Mesenteric fat pad (tissue), 1 donor: Measurements from ENCODE around the gene MCM3. TPM values are rescaled to one million over a fixed set of nuclear protein-coding genes. Genes with fewer than 3 reads are reported as not detected.

ENCODE experiments used
- DNase-seq: peaks from one replicate; pipeline ENCODE4 v3.0.0-alpha.2; 2020; ENCODE audit warnings: low spot score
- total RNA-seq: library from RNA; stranded (reverse); fragmentation: NEBNext Ultra II Directional; extraction: Animal tissue kit (Norgen Biotek cat#: 25700); gene quantifications from one replicate; pipeline ENCODE4 v1.2.1, GENCODE V29; 2021
- donor health status: DM: yes; HTN: yes; CAD: no.

Gene MCM3
- total RNA-seq, 1 donor from 2014 or later: 22.2 TPM

- DNase-seq: no peak
These were observed 29.7 kb downstream of the MCM3 start for GRCh38 chr6:52254731-52255378.

DNA sequence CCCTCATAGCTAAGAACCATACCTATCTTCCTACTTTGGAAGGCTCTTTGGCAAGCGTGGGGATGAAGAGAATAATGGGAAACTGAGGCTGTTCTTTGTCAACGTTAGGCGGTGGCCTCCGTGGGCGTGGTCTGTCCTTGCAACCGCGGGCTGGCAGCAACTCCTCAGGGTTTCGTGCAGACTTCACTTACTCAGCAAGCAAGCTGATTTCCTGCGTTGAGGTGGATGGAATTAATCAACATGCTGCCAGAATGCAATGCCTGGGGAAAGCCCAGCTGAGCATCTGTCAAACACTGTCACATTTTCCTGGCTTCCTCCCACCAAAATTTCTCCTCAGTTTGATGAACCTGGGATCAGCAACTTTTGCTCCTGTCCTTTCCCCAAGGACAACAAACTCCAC, 31.0 kb downstream of the MCM3 start:
- DNase-seq: no peak

DNA sequence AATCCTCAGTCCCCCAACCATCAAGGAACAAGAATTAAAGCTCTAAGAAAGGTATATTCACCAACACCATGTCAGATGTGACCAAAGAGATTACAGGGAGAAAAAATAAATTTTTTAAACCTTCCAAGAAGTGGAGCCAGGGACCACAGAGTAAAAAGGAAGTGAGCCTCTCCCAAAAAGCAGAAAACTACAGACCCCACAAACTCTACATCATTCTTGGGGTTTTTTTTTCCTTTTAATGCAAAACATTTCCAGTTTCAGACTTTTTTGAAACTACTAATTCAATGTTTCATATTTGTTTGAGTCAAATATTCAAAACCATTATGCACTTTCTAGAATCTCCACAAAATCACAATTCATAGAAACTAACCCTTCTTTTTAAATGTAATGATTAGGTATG, 33.4 kb downstream of the MCM3 start:
- DNase-seq: no peak

- DNase-seq: no peak
These were observed 35.5 kb downstream of the MCM3 start for GRCh38 chr6:52249078-52249477.

DNA sequence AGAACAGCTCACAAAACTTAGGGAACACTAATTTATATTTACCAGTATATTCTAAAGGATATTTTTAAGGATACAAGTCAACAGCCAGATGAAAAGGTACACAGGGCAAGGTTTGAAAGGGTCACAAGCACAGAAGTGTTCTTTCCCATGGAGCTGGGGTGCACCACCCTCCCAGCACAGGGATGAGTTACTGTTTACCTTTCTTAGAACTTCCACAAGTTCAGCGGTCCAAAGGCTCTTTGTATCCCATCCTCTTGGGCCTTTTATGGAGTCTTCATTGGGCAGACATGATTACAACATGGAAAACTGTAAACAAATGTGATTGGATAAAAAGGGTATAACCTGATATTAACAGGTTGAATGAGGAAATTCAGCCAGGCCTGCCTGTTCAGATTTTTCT, 39.1 kb downstream of the MCM3 start:
- DNase-seq: no peak

GRCh38 chr6:52244400-52244799, 40.1 kb downstream of the MCM3 start, which contains the start of gene IL17F:
TSS of gene IL17F (minus strand) at chr6:52244500. CDS start at chr6:52244429, 71 bp downstream.
- no peak for DNase-seq

DNA sequence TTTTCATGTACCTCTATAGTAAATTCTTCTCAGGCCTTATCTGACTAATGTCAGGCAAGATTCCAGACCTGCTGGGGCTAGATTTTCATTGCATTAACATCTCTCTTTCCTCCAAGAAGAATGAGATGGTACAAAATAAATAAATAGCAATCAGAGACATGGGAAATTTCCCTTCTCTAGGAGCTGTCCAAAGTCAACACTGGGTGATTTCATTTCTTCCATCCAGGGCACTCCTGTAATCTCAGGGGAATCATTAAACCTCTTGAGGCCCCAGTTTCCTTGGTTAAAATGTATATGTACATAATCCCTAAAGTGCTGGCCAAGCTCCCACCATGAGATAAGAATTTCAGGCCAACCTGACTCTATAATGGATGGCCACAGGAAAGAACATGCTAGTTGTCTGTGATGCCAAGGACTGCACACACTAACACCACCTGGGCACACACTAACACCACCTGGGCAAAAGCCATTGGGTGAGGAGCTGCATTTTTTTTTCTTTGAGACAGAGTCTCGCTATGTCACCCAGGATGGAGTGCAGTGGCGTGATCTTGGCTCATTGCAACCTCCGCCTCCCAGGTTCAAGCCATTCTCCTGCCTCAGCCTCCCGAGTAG, 41.2 kb downstream of the MCM3 start:
- no peak for DNase-seq

GRCh38 chr6:52241819-52242218, 42.7 kb downstream of the MCM3 start:
- no peak for DNase-seq

- DNase-seq: no peak
These were observed 50.3 kb downstream of the MCM3 start for GRCh38 chr6:52233975-52234823.

- no peak for DNase-seq
These were observed 51.5 kb downstream of the MCM3 start for GRCh38 chr6:52233005-52233404.

GRCh38 chr6:52231406-52232127, 53.0 kb downstream of the MCM3 start:
- DNase-seq: no peak

- no peak for DNase-seq
These were observed 53.9 kb downstream of the MCM3 start for GRCh38 chr6:52230685-52231084.

- DNase-seq: no peak
These were observed 57.0 kb downstream of the MCM3 start for GRCh38 chr6:52227495-52227894.

GRCh38 chr6:52221302-52221701, 63.2 kb downstream of the MCM3 start:
- DNase-seq: no peak

DNA sequence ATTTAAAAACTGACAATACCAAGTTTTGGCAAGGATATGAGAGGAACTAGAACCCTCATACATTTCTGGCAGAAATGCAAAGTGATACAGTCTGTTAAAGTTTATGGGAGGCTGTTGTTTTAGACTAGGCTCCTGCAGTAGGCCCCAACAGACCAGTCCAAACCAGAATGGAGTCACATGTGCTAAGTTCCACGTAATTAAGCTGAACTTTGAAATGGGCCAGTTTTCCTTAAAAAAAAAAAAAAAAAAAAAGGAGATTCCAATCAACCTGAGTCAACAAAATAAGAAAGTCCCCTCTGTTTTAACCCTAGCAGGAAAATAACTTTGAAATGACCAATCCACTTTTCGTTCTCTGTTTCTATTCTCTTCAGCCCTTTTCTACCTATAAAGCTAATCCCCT, 66.8 kb downstream of the MCM3 start:
- no peak for DNase-seq

DNA sequence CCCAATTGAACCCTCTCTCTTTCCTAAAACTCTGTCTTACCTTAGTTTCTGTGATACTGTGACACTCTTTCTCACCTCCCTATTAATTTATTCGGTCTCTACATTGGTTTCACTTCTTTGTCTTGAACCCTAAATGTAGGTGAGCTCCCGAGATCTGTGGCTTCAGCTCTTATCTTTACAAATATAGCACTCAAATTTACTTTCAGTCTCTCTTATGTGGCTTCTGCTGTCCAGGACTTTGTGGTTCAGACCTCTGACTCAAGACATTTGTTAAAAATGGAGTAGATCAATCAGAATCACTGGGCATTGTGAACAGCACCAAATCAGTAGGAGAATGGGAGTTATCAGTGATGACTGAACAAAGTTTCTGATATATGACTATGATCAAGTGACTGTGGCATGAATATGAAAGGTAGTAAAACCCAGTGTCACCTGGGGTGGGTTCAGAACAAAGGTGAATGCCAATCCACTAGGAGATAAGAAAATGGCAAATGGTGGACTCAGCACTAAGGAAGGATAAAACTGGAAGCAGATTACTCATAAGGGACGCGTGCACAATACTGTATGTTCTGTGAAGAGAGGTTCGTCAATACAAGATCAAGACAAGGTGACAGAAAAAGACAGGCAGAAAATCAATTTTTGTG, 67.5 kb downstream of the MCM3 start:
- DNase-seq: no peak

GRCh38 chr6:52215787-52216186, 68.8 kb downstream of the MCM3 start:
- DNase-seq: no peak
